Stimulated activated CD8-positive, alpha-beta memory T cell treated with anti-CD3 and anti-CD28 coated beads, Interleukin-2, amount 100 ng/mL, for 1 hour (primary cell): ENCODE results near the gene TESPA1.
"Not testable (repeated sequence)": the region's sequence is repeated elsewhere in the genome, so short reads cannot be mapped to it uniquely, and the experiment has no call there.

Experiments used
- DNase-seq, 2 donors: peaks; one replicate each; pipeline ENCODE4 v3.0.0-alpha.2; 2020; ENCODE audit warnings: low read depth in 2 of 2

The TESPA1 gene

GRCh38 chr12:54949073-54949711 lies 35.4 kb downstream of the TESPA1 start:
- no peak for DNase-seq

- DNase-seq: no peak
Measured at GRCh38 chr12:54948171-54948570, 36.4 kb downstream of the TESPA1 start.

DNA sequence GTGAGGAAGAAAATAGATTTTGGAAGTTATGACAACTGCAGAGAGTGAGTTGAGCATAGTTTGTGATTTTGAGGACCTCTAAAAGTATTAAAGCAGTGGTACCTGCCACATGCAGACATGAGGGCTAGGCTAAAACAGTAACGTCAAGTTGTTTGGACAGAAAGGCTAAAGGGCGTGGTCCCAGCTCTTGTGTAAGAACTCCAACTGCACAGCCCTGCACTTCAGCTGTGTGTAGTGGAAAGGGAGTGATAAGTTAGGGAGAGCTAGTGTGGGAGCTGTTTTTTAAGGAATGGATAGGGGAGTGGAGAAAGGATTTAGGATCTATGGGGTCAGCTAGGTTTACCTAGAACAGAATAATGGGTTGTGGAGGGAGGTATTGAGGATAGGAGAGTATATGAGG lies 39.5 kb downstream of the TESPA1 start:
- DNase-seq: no peak

- not testable (repeated sequence) for DNase-seq
Measured at GRCh38 chr12:54943292-54943691, 41.3 kb downstream of the TESPA1 start.

GRCh38 chr12:54941659-54942058 lies 42.9 kb downstream of the TESPA1 start:
- DNase-seq: no peak

- DNase-seq: no peak
Measured at GRCh38 chr12:54940727-54941315, 43.7 kb downstream of the TESPA1 start.

DNA sequence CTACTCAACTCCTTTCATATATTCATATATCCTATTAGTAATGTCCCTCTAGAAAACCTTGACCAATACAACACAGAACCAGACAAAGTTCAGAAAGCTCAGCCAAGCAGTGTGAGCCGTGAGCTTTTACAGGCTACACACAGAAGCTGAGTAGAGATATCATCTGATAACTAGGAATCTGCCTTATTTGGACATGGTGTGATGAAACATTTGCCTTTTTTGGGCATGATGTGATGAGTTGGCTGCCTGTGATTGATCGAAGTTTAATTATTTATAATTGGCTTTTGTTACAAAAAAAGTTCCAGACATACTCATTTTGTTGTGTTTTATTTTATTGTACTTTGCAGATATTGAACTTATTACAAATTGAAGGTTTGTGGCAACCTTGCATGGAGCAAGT lies 46.6 kb downstream of the TESPA1 start:
- DNase-seq: no peak

DNA sequence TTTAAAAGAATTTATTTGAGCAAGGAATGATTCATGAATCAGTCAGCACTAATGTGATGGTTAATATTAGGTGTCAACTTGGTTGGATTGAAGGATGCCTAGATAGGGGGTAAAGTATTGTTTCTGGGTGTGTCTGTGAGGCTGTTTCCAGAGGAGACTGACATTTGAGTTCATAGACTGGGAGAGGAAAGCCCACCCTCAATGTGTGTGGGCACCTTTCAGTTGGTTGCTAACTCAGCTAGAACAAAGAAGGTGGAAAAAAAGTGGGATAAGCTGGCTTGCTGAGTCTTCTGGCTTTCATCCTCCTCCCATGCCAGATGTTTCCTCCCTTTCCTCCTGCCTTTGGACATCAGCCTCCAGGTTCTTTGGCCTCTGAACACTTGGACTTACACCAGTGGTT lies 47.2 kb downstream of the TESPA1 start:
- DNase-seq: no peak

DNA sequence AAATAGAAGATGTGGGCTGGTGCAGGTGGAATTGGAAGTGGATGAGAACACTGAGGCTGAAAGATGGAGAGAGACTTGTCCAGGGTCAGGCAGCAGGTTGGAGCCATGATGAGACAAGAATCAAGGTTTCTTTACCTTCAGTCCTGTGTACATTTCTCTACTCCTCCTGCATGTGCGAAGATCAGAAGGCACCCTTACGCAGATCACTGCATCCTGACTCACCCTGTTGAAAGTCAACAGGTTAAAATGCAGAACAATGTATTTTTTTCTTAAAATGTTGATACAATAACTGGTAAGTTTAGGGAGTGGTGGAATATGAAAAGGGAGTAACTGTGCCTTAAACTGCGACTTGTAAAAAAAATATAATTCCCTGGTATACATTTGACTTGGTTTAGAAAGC lies 47.8 kb downstream of the TESPA1 start:
- no peak for DNase-seq

- no peak for DNase-seq
Measured at GRCh38 chr12:54935235-54935951, 49.2 kb downstream of the TESPA1 start.

GRCh38 chr12:54934419-54934818 lies 50.1 kb downstream of the TESPA1 start:
- no peak for DNase-seq

DNA sequence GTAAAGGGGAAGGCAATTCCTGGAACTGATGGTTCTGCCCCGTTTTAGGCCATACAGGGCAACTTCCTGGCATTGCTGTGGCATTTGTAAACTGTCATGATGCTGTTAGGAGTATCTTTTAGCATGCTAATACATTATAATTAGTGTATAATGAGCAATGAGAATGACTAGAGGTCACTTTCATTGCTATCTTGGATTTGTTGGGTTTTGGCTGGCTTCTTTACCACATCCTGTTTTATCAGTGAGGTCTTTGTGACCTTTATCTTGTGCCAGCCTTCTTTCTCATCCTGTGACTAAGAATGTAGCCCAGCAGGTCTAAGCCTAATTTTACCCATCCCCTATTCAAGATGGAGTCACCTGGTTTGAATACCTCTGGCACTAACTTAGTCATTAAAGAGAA lies 51.2 kb downstream of the TESPA1 start:
- DNase-seq: no peak

GRCh38 chr12:54932691-54933090 lies 51.9 kb downstream of the TESPA1 start:
- DNase-seq: no peak

DNA sequence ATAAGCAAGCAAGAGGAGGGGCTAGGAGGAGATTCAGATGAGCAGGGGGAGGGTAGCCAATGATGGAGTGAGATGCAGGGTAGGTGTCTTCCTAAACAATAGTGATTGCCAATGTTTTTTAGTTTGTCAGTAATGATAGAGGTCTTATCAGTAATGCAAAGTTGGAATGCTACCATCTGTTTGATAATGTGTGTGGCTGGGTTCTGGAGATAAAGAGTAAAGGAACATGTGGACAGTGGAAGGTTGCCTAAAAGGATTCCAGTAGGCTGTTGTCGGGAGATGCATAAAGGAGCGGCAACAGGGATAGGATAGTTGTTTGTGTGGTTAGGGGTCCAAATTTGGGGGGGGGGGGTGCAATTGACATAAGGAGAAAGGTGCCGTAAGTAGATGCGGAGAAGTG lies 52.5 kb downstream of the TESPA1 start:
- no peak for DNase-seq

GRCh38 chr12:54929998-54930397 lies 54.6 kb downstream of the TESPA1 start:
- DNase-seq: no peak

DNA sequence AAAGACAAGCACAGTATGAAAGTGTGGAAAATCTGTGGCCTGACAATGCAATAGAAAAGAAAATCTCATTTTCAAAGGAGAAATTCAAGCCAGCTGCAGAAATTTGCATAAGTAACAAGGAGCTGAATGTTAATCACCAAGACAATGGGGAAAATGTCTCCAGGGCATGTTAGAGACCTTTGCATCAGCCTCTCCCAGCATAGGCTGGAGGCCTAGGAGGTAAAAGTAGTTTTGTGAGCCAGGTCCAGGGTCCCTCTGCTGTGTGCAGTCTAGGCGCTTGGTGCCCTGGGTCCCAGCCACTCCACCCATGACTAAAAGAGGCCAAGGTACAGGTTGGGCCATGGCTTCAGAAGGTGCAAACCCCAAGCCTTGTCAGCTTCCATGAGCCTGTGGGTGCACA lies 58.3 kb downstream of the TESPA1 start:
- no peak for DNase-seq

DNA sequence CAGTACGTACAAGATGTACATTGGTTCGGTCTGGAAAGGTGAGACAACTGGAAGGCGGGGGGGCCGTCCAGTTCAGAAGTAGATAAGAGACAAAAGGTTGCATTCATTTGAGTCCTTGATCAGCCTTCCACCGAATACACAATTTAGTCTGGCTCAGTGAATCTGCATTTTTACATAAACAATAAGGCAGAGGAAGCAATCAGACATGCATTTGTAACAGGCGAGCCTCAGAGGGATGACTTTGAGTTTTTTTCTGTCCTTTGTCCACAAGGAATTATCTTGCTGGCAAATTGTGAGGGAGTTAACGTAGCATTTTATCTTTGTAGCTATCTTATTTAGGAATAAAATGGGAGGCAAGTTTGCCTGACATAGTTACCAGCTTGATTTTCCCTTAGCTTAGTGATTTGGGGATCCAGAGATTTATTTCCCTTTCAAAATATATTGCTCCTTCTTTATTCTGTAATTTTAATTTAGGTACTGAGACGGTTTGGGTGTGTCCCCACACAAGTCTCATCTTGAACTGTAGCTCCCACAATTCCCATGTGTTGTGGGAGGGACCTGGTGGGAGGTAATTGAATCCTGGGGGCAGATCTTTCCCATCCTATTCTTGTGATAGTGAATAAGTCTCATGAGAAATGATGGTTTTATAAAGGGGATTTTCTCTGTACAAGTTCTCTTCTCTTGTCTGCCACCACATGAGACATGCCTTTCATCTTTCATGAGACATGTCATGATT lies 59.4 kb downstream of the TESPA1 start:
- DNase-seq: no peak

DNA sequence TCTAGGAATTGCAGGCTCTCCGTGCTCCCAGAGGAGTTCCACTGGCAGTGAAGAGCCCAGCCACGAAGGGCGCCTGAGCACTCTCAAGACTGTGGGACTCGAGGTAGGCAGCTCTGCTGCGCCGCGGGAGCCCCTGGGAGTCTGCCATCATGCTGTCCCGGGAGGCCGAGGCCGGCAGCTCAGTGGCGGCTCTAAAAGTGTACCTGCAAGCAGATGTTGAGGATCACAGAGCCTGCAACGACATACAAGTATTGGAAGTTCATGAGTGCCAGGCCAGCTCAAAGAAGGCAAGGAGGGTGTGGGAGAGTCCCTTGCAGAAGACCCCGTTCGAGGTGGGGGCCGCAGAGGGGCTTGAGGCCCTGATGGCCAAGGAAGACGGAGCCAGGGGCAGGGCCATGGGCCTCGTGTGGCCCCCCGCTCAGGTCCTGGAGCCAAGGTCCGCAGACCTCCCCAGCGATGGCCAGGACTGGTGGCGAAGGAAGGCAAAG lies 67.5 kb downstream of the TESPA1 start:
- no peak for DNase-seq
